ENCODE data around the gene SPANXN5. TPM values are rescaled to one million over a fixed set of nuclear protein-coding genes. Genes with fewer than 3 reads are reported as not detected.

Gene SPANXN5
- total and polyA plus RNA-seq, 9 donors = not detected

Small RNAs within 50 kb of the gene (small RNA-seq; reads per million reads assigned to genes)
- gene AC244505.6 (not detected), gene AC244505.7 (not detected)

Other genes starting within 250 kb of the SPANXN5 start
- not detected for gene SSX7, start 142.5 kb downstream of the SPANXN5 start, total RNA-seq
- gene SSX7, start 142.5 kb downstream of the SPANXN5 start, polyA plus RNA-seq = not detected
- not detected for gene SSX2, start 90.2 kb downstream of the SPANXN5 start, total RNA-seq
- gene SSX2, start 90.2 kb downstream of the SPANXN5 start, polyA plus RNA-seq = not detected
- gene SSX2B, start 46.2 kb downstream of the SPANXN5 start, total RNA-seq = not detected
- gene SSX2B, start 46.2 kb downstream of the SPANXN5 start, polyA plus RNA-seq = not detected
- gene XAGE5, start 13.9 kb upstream of the SPANXN5 start, total RNA-seq = not detected
- not detected for gene XAGE5, start 13.9 kb upstream of the SPANXN5 start, polyA plus RNA-seq
- gene XAGE3, start 70.7 kb upstream of the SPANXN5 start, total RNA-seq = not detected
- gene XAGE3, start 70.7 kb upstream of the SPANXN5 start, polyA plus RNA-seq = not detected
- 10 to 100 TPM in 4 of 7 donors, 1 to 10 TPM in 3; 6.8 to 22.9 (median 13.6) TPM for gene FAM156B, start 99.9 kb upstream of the SPANXN5 start, total RNA-seq
- 10 to 100 TPM in 1 of 2 donors, 1 to 10 TPM in 1; 2.2 to 14.9 TPM for gene FAM156B, start 99.9 kb upstream of the SPANXN5 start, polyA plus RNA-seq
- 10 to 100 TPM in 6 of 7 donors, 1 to 10 TPM in 1; 8.7 to 24.1 (median 17.9) TPM for gene FAM156A, start 161.1 kb upstream of the SPANXN5 start, total RNA-seq
- 10 to 100 TPM; 13.2 to 16.6 TPM for gene FAM156A, start 161.1 kb upstream of the SPANXN5 start, polyA plus RNA-seq

Measured in ovary (tissue), 9 donors.